H1 (cell line): ENCODE results near the gene ANKRD9. TPM values are rescaled to one million over a fixed set of nuclear protein-coding genes. Genes with fewer than 3 reads are reported as not detected.

Source experiments
- CTCF ChIA-PET: fragments of 300-600 bp; sonication (Branson Sonifier 250); formaldehyde crosslinking; loops from one replicate; lab custom pipeline; 2021; ENCODE audit not compliant: partially characterized antibody; lab: Charles Lee
- POLR2A ChIA-PET: fragments of 300-600 bp; sonication (Branson Sonifier 250); formaldehyde crosslinking; loops from one replicate; lab custom pipeline; 2021; ENCODE audit warnings: inconsistent platforms; ENCODE audit not compliant: partially characterized antibody; lab: Charles Lee
- DNase-seq, 2 experiments: peaks; one replicate each; pipeline versions ENCODE4 v3.0.0 to v3.0.0-alpha.2; 2010 to 2022; ENCODE audit warnings: low spot score in 2 of 2, low read depth in 1 of 2, mixed read lengths in 1 of 2
- FAIRE-seq: peaks from 2 replicates; lab custom pipeline; 2011; peaks lifted over from hg19 to GRCh38; lab: Jason Lieb, UNC
- H2AFZ ChIP-seq: 2 replicates; pipeline ENCODE4 v1.8.1; 2012; ENCODE audit warnings: low read length, inconsistent platforms
- H2AK5ac ChIP-seq: 2 replicates; pipeline ENCODE4 v1.6.1; 2013; ENCODE audit warnings: low read depth, low read length
- H2BK120ac ChIP-seq: replicated peaks from 2 replicates; pipeline ENCODE3; 2013; ENCODE audit warnings: low read depth, low read length, inconsistent platforms
- H2BK12ac ChIP-seq: 2 replicates; pipeline ENCODE4 v1.6.1; 2013; ENCODE audit warnings: low read depth, low read length
- H2BK15ac ChIP-seq: 2 replicates; pipeline ENCODE4 v1.6.1; 2013; ENCODE audit warnings: low read length
- H2BK20ac ChIP-seq: 2 replicates; pipeline ENCODE4 v1.6.1; 2013; ENCODE audit warnings: low read length
- H2BK5ac ChIP-seq: 2 replicates; pipeline ENCODE4 v1.6.1; 2013; ENCODE audit warnings: low read depth, low read length
- H3K14ac ChIP-seq: 2 replicates; pipeline ENCODE4 v1.6.1; 2013; ENCODE audit warnings: inconsistent platforms; ENCODE audit not compliant: insufficient read length
- H3K18ac ChIP-seq: 2 replicates; pipeline ENCODE4 v1.6.1; 2013; ENCODE audit warnings: low read length; ENCODE audit errors: extremely low read depth
- H3K23ac ChIP-seq: 2 replicates; pipeline ENCODE4 v1.6.1; 2013; ENCODE audit warnings: inconsistent platforms; ENCODE audit not compliant: insufficient read length
- H3K23me2 ChIP-seq: 2 replicates; pipeline ENCODE4 v1.6.1; 2013; ENCODE audit warnings: low read depth, low read length
- H3K27ac ChIP-seq: 2 replicates; pipeline ENCODE4 v1.6.1; 2011; ENCODE audit warnings: low read depth, low read length, inconsistent platforms
- H3K27me3 ChIP-seq, 4 experiments: replicated peaks in 1 of 4; 1 replicate in 1 of 4; 2 replicates in 3 of 4; pipeline versions ENCODE4 v1.6.1 to v1.8.1; 2011 to 2013; ENCODE audit warnings: low read length in 3 of 4, mild to moderate bottlenecking in 3 of 4, inconsistent platforms in 2 of 4, mixed read lengths in 2 of 4, moderate library complexity in 1 of 4; ENCODE audit not compliant: control insufficient read depth in 3 of 4, insufficient read depth in 3 of 4; ENCODE audit errors: extremely low read depth in 1 of 4
- H3K36me3 ChIP-seq, 4 experiments: 2 replicates each; pipeline versions ENCODE4 v1.6.1 to v1.8.1; 2011 to 2013; ENCODE audit warnings: mild to moderate bottlenecking in 4 of 4, low read length in 3 of 4, moderate library complexity in 2 of 4, control low read depth in 1 of 4, inconsistent platforms in 1 of 4; ENCODE audit not compliant: insufficient read depth in 4 of 4, control insufficient read depth in 2 of 4
- H3K4ac ChIP-seq: replicated peaks from 2 replicates; pipeline ENCODE3; 2013; ENCODE audit warnings: low read length, low read depth, mixed read lengths, inconsistent platforms; ENCODE audit not compliant: insufficient read length
- H3K4me1 ChIP-seq, 4 experiments: replicated peaks in 1 of 4; 1 replicate in 1 of 4; 2 replicates in 3 of 4; pipeline versions ENCODE4 v1.6.1 to v1.8.1; 2011 to 2013; ENCODE audit warnings: low read length in 3 of 4, inconsistent platforms in 2 of 4, mixed read lengths in 1 of 4; ENCODE audit not compliant: insufficient read depth in 4 of 4, control insufficient read depth in 3 of 4
- H3K4me2 ChIP-seq, 2 experiments: 2 replicates each; pipeline versions ENCODE4 v1.6.1 to v1.8.1; 2011 to 2013; ENCODE audit warnings: low read depth in 2 of 2, low read length in 2 of 2, control low read depth in 1 of 2, inconsistent platforms in 1 of 2, mild to moderate bottlenecking in 1 of 2; ENCODE audit not compliant: insufficient read depth in 1 of 2
- H3K4me3 ChIP-seq, 4 experiments: fragments of 200-600, 300-600 bp in 1 of 4; sonication (generic), shearing (Covaris generic), sonication (Bioruptor Twin) in 1 of 4; 2 replicates each; pipeline versions ENCODE4 v1.5.1 to v1.8.1; 2011 to 2016; ENCODE audit warnings: low read length in 4 of 4, low read depth in 3 of 4, control low read depth in 2 of 4, inconsistent platforms in 2 of 4, mild to moderate bottlenecking in 2 of 4, mixed read lengths in 1 of 4, moderate library complexity in 1 of 4; ENCODE audit not compliant: insufficient read depth in 2 of 4; ENCODE audit errors: extremely low read depth in 1 of 4
- H3K56ac ChIP-seq: replicated peaks from 2 replicates; pipeline ENCODE3; 2013; ENCODE audit warnings: low read depth, mild to moderate bottlenecking, mixed read lengths, low read length, inconsistent platforms; ENCODE audit not compliant: insufficient read length
- H3K79me1 ChIP-seq: 2 replicates; pipeline ENCODE4 v1.6.1; 2013; ENCODE audit warnings: low read depth, low read length, control low read depth
- H3K79me2 ChIP-seq, 2 experiments: 2 replicates each; pipeline versions ENCODE4 v1.6.1 to v1.8.1; 2012 to 2013; ENCODE audit warnings: low read length in 2 of 2, mild to moderate bottlenecking in 2 of 2, inconsistent platforms in 1 of 2; ENCODE audit not compliant: insufficient read depth in 2 of 2, control insufficient read depth in 1 of 2
- H3K9ac ChIP-seq, 4 experiments: replicated peaks in 1 of 4; 1 replicate in 1 of 4; 2 replicates in 3 of 4; pipeline versions ENCODE4 v1.6.1 to v1.8.1; 2011 to 2013; ENCODE audit warnings: low read depth in 3 of 4, low read length in 3 of 4, control low read depth in 2 of 4, mild to moderate bottlenecking in 2 of 4, moderate library complexity in 2 of 4, inconsistent platforms in 1 of 4; ENCODE audit errors: extremely low read depth in 1 of 4
- H3K9me3 ChIP-seq, 2 experiments: 2 replicates each; pipeline versions ENCODE4 v1.6.1 to v1.8.1; 2012 to 2013; ENCODE audit warnings: mild to moderate bottlenecking in 2 of 2, moderate library complexity in 2 of 2, control low read depth in 1 of 2, inconsistent platforms in 1 of 2, low read depth in 1 of 2, low read length in 1 of 2, mixed read lengths in 1 of 2; ENCODE audit not compliant: insufficient read depth in 2 of 2
- H4K20me1 ChIP-seq, 2 experiments: replicated peaks in 1 of 2; 2 replicates each; pipeline versions ENCODE3 to v1.8.1; 2011 to 2013; ENCODE audit warnings: inconsistent platforms in 2 of 2, low read length in 2 of 2, mild to moderate bottlenecking in 1 of 2; ENCODE audit not compliant: insufficient read depth in 2 of 2, control insufficient read depth in 1 of 2
- H4K5ac ChIP-seq: 2 replicates; pipeline ENCODE4 v1.6.1; 2013; ENCODE audit warnings: low read length, low read depth, mixed read lengths, inconsistent platforms; ENCODE audit not compliant: insufficient read length
- H4K8ac ChIP-seq: 2 replicates; pipeline ENCODE4 v1.8.0; 2013; ENCODE audit warnings: mild to moderate bottlenecking, moderate library complexity, low read length, inconsistent platforms; ENCODE audit not compliant: insufficient read depth; ENCODE audit errors: extremely low read depth
- H4K91ac ChIP-seq: replicated peaks from 2 replicates; pipeline ENCODE3; 2013; ENCODE audit warnings: low read length, mixed read lengths, inconsistent platforms; ENCODE audit not compliant: insufficient read length
- CTBP2 ChIP-seq: IDR thresholded peaks from 2 replicates; pipeline ENCODE4 v1.7.0; 2011; ENCODE audit warnings: borderline replicate concordance, mild to moderate bottlenecking, moderate library complexity, mixed read lengths, low read length; ENCODE audit not compliant: insufficient read depth, insufficient read length
- HDAC2 ChIP-seq, 2 experiments: fragments of 300-600 bp in 1 of 2; sonication (generic) in 1 of 2; IDR thresholded peaks; 2 replicates each; pipeline ENCODE4 v1.6.1; 2011 to 2012; ENCODE audit warnings: low read depth in 2 of 2, low read length in 2 of 2, mild to moderate bottlenecking in 2 of 2, moderate library complexity in 2 of 2, borderline replicate concordance in 1 of 2, inconsistent platforms in 1 of 2
- KDM5A ChIP-seq: fragments of 200-600 bp; IDR thresholded peaks from 2 replicates; pipeline ENCODE4 v1.7.1; 2012; ENCODE audit warnings: mild to moderate bottlenecking, low read length, inconsistent platforms, mixed read lengths
- NANOG ChIP-seq: IDR thresholded peaks from 2 replicates; pipeline ENCODE4 v1.6.1; 2011; ENCODE audit warnings: low read length, low read depth, mild to moderate bottlenecking, inconsistent platforms; ENCODE audit not compliant: insufficient read depth, poor library complexity, severe bottlenecking
- RBBP5 ChIP-seq: IDR thresholded peaks from 2 replicates; pipeline ENCODE4 v1.7.1; 2012; ENCODE audit warnings: low read depth, mild to moderate bottlenecking, inconsistent platforms, low read length, moderate library complexity, borderline replicate concordance
- SP4 ChIP-seq: IDR thresholded peaks from 2 replicates; pipeline ENCODE4 v1.6.1; 2012; ENCODE audit warnings: low read length, inconsistent platforms
- TAF1 ChIP-seq: IDR thresholded peaks from 2 replicates; pipeline ENCODE4 v1.6.1; 2011; ENCODE audit warnings: mild to moderate bottlenecking, low read depth, low read length
- YY1 ChIP-seq: IDR thresholded peaks from 2 replicates; pipeline ENCODE4 v1.6.1; 2011; ENCODE audit warnings: low read depth, mild to moderate bottlenecking, low read length
- WGBS, 2 experiments: shearing (Covaris generic) in 1 of 2; methylation state at CpG; one replicate each; pipeline versions ENCODE4 v1.1.6 to v1.1.7; 2013 to 2015; ENCODE audit warnings: low lambda C conversion rate in 2 of 2, mixed read lengths in 2 of 2, inconsistent platforms in 1 of 2, low coverage in 1 of 2, missing lambda C conversion rate in 1 of 2; ENCODE audit not compliant: insufficient replicate concordance in 2 of 2, insufficient coverage in 1 of 2, insufficient read length in 1 of 2; ENCODE audit errors: extremely low coverage in 1 of 2, missing lambda C conversion rate in 1 of 2; 5-methylcytosine and 5-hydroxymethylcytosine counted together
- polyA plus RNA-seq, 7 experiments: library from polyadenylated mRNA; depleted of rRNA in 3 of 7; stranded (reverse) in 5 of 7; unstranded in 2 of 7; fragments of >200 nt in 5 of 7; fragments of 200-250 nt in 2 of 7; gene quantifications; 1 replicate in 5 of 7; 2 replicates in 1 of 7; 4 replicates in 1 of 7; pipeline versions ENCODE4 v1.2.1 to v1.2.3, GENCODE V29; 2011 to 2013; ENCODE audit warnings: missing spikeins in 2 of 7, mixed read lengths in 2 of 7
- total RNA-seq: library from RNA; stranded (reverse); fragmentation: NEBNext Ultra II Directional; extraction: Animal tissue kit (Norgen Biotek cat#: 25700); gene quantifications from 2 replicates; pipeline ENCODE4 v1.2.1, GENCODE V29; 2021
- TF ChIP-seq, protein P1 (sequence below): IDR thresholded peaks from 2 replicates; pipeline ENCODE4 v1.6.1; 2012; ENCODE audit warnings: low read length, inconsistent platforms

The ANKRD9 gene
- total and polyA plus RNA-seq, 2 of the 8 experiments (the other 6 are each of a cell fraction or from before 2014, with no cell fraction given): 37.0 to 41.8 TPM

DNA sequence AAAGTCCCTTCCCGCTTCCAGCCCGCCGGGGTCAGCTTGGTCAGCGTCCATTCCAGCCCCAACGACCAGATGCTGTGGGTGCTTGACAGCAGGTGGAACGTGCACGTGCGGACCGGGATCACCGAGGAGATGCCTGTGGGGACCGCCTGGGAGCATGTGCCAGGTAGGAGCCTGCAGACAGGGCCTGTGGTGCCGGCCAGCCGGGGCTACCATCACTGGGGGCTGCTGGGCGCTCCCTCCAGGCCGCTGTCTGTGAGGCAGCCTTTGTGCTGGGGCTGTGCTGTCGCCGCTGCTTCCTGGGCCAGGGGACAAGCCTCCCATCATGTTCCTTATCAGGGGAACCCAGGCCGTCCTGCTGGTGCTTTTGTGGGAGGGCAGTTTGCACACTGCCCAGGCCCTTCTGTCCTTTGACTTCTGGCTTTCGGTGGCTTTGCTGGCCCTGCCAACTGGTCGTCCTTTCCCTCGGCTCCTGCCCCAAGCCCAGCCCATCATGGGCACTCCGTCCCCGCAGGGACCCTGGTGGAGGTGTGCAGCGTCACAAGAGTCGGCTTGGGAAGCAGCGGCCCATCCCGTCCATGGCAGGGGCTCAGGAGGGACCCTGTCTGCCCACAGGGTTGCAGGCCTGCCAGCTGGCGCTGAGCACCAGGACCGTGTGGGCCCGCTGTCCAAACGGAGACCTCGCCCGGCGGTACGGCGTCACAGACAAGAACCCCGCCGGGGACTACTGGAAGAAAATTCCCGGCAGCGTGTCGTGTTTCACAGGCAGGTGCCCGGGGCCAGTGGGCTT is 12.4 kb downstream of the ANKRD9 start:
- Histone ChIP-seq H3K4me3 (no peak overlapping the region), H3K9ac (no peak overlapping the region), H4K5ac (no peak overlapping the region), H2BK5ac (no peak overlapping the region), H3K9me3 (no peaks in the 10 kb centered on the region), H3K4ac (no peak overlapping the region), H2AFZ (no peak overlapping the region), H2AK5ac (no peak overlapping the region), H2BK12ac (no peak overlapping the region), H3K36me3 (0 out of 8 replicates have a peak, but pooled peaks cover 0 to 3% (median 0%) of the 10 kb centered on the region in 4 experiments), H4K91ac (no peak overlapping the region), H3K23me2 (no peaks in the 10 kb centered on the region; the same call in 1 of the 2 replicates), H2BK15ac (no peak overlapping the region), H3K4me2 (no peak overlapping the region), H2BK120ac (no peak overlapping the region), H3K4me1 (no peaks in the 10 kb centered on the region), H4K20me1 (peaks cover 0 to 4% of the 10 kb centered on the region in 2 experiments), H2BK20ac (no peak overlapping the region), H3K79me2 (no peaks in the 10 kb centered on the region), H3K27ac (no peak overlapping the region), H4K8ac (0 out of 2 replicates have a peak overlapping the region, but pooled peaks have one; percentile 51), H3K23ac (no peak overlapping the region), H3K14ac (no peak overlapping the region), H3K79me1 (no peaks in the 10 kb centered on the region), H3K27me3 (no peaks in the 10 kb centered on the region; a peak in 1 of 7 replicates), H3K18ac (no peak overlapping the region), H3K56ac (no peak overlapping the region)
- 89% methylated on average over 39 of the region's 42 CpGs; no CpG with 5 or more reads in 1 of the 2 experiments for WGBS, 2 experiments
- no peak for DNase-seq
- no peak for FAIRE-seq
- POLR2A ChIA-PET: interaction anchor here (1.4 kb wide), 1 partner anchor 12 kb away, joined by 3 read pairs; no protein-coding TSS in a partner anchor
- CTCF ChIA-PET: interaction anchor here (0.6 to 5.4 kb wide), 16 partner anchors 10 to 297 kb away, joined by 3 to 42 read pairs (median 4); partner anchors contain the start of genes CINP and TECPR2
- TF ChIP-seq, protein P1, sequence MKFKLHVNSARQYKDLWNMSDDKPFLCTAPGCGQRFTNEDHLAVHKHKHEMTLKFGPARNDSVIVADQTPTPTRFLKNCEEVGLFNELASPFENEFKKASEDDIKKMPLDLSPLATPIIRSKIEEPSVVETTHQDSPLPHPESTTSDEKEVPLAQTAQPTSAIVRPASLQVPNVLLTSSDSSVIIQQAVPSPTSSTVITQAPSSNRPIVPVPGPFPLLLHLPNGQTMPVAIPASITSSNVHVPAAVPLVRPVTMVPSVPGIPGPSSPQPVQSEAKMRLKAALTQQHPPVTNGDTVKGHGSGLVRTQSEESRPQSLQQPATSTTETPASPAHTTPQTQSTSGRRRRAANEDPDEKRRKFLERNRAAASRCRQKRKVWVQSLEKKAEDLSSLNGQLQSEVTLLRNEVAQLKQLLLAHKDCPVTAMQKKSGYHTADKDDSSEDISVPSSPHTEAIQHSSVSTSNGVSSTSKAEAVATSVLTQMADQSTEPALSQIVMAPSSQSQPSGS: no peak
- no peak for TF ChIP-seq NANOG
- TF ChIP-seq TAF1: no peak
- no peak for TF ChIP-seq KDM5A
- no peak for TF ChIP-seq SP4
- TF ChIP-seq RBBP5: no peak
- TF ChIP-seq CTBP2: no peak
- no peak for TF ChIP-seq YY1
- no peak for TF ChIP-seq HDAC2 (IDR thresholded peaks at IDR 0.05; ENCODE audit: borderline replicate concordance in 1 of 2, low read depth in 2 of 2, low read length in 2 of 2)
